CD4-positive, alpha-beta memory T cell (primary cell): ENCODE data around the gene ADGRA3. TPM values are rescaled to one million over a fixed set of nuclear protein-coding genes. Genes with fewer than 3 reads are reported as not detected.

ENCODE experiments used
- CTCF ChIA-PET: fragments of 350-600 bp; sonication (Branson Sonifier 250); formaldehyde crosslinking; loops from one replicate; lab custom pipeline; 2021; ENCODE audit warnings: inconsistent platforms; ENCODE audit not compliant: partially characterized antibody; lab: Charles Lee
- POLR2A ChIA-PET: fragments of 350-600 bp; sonication (Branson Sonifier 250); formaldehyde crosslinking; loops from one replicate; lab custom pipeline; 2021; ENCODE audit not compliant: partially characterized antibody; lab: Charles Lee
- DNase-seq, 5 donors: peaks; one replicate each; pipeline versions ENCODE4 v3.0.0 to v3.0.0-alpha.2; 2020 to 2022; ENCODE audit warnings: mixed read lengths in 1 of 5
- H3K27ac ChIP-seq: one replicate; pipeline ENCODE4 v1.7.0; 2013; ENCODE audit warnings: low read depth, low read length
- H3K27me3 ChIP-seq: 2 replicates; pipeline ENCODE4 v1.7.0; 2013; ENCODE audit warnings: mild to moderate bottlenecking, low read length, moderate library complexity; ENCODE audit not compliant: insufficient read depth
- H3K36me3 ChIP-seq: 2 replicates; pipeline ENCODE4 v1.7.0; 2013; ENCODE audit warnings: mild to moderate bottlenecking, low read length, moderate library complexity; ENCODE audit not compliant: insufficient read depth
- H3K4me1 ChIP-seq: 2 replicates; pipeline ENCODE4 v1.7.0; 2013; ENCODE audit warnings: mild to moderate bottlenecking, low read length, moderate library complexity; ENCODE audit not compliant: insufficient read depth
- H3K4me3 ChIP-seq, 2 donors: one replicate each; pipeline ENCODE4 v1.7.0; 2013; ENCODE audit warnings: low read length in 2 of 2, mild to moderate bottlenecking in 1 of 2
- H3K9me3 ChIP-seq, 2 donors: one replicate each; pipeline ENCODE4 v1.7.0; 2013; ENCODE audit warnings: low read length in 2 of 2, control low read depth in 1 of 2; ENCODE audit not compliant: control insufficient read depth in 1 of 2
- H3K27ac Mint-ChIP-seq, 7 donors: one replicate each; pipeline ENCODE4 v1.8.0; 2020 to 2021; ENCODE audit warnings: mixed read lengths in 7 of 7, mild to moderate bottlenecking in 6 of 7, inconsistent platforms in 3 of 7, moderate library complexity in 3 of 7
- H3K27me3 Mint-ChIP-seq, 2 donors: one replicate each; pipeline ENCODE4 v1.8.0; 2020 to 2021; ENCODE audit warnings: mixed read lengths in 2 of 2
- H3K36me3 Mint-ChIP-seq, 2 donors: one replicate each; pipeline ENCODE4 v1.8.0; 2020 to 2021; ENCODE audit warnings: mixed read lengths in 2 of 2, inconsistent platforms in 1 of 2, mild to moderate bottlenecking in 1 of 2
- H3K4me1 Mint-ChIP-seq, 4 donors: one replicate each; pipeline ENCODE4 v1.8.0; 2020 to 2021; ENCODE audit warnings: mixed read lengths in 4 of 4, mild to moderate bottlenecking in 1 of 4
- H3K4me3 Mint-ChIP-seq, 8 donors: one replicate each; pipeline ENCODE4 v1.8.0; 2020 to 2021; ENCODE audit warnings: mixed read lengths in 8 of 8, mild to moderate bottlenecking in 7 of 8, moderate library complexity in 6 of 8, inconsistent platforms in 3 of 8
- H3K9me3 Mint-ChIP-seq, 8 donors: one replicate each; pipeline ENCODE4 v1.8.0; 2020 to 2021; ENCODE audit warnings: mixed read lengths in 8 of 8, mild to moderate bottlenecking in 5 of 8, inconsistent platforms in 3 of 8, moderate library complexity in 1 of 8
- intact Hi-C: fragments of 100-400 bp; cut with micrococcal nuclease; formaldehyde crosslinking; loops from one replicate; pipeline ENCODE4 v1.15.1; 2023
- polyA plus RNA-seq, 2 donors: library from polyadenylated mRNA; unstranded; fragments of 300-500 nt; fragmentation: Illumina TruSeq; gene quantifications; one replicate each; pipeline ENCODE4 v1.2.3, GENCODE V29; 2021
- total RNA-seq, 2 experiments: library from RNA; stranded (reverse); gene quantifications; one replicate each; pipeline ENCODE4 v1.2.3, GENCODE V29; 2021

Gene ADGRA3
- total and polyA plus RNA-seq, 4 experiments from 2014 or later, result 0.09 to 0.30 (median 0.20) TPM; not detected in 1

DNA sequence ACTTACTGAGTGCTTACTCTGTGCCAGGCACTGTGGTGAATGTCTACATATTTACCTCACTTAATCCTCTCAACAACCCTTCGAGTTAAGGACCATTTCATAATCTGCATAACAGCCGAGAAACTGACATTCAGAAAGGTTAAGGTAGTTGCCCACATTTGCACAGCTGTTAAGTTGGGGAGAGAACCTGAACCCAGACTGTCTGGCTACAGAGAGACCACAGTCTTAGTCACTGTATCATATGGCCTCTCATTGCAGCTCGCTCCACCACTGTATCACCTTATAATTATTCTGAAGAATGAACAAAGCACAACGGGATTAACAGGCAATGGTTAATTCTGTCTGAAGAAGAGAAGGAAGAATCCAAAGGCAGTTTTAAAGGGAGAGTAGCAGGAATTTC, 98.5 kb downstream of the ADGRA3 start:
- Mint-ChIP-seq H3K27ac (no peak overlapping the region), H3K27me3 (no peaks in the 10 kb centered on the region), H3K36me3 (no peaks in the 10 kb centered on the region), H3K4me1 (no peaks in the 10 kb centered on the region), H3K9me3 (peaks cover 0 to 6% (median 2%) of the 10 kb centered on the region in 8 donors), H3K4me3 (no peak overlapping the region)
- ChIA-PET CTCF (interaction anchor here (1.0 to 1.6 kb wide), 2 partner anchors 8 to 274 kb away, joined by 3 read pairs; no protein-coding TSS in a partner anchor), POLR2A (no interaction called here)
- intact Hi-C loops, result no loop called here
- no peak overlapping the region for H3K4me3 ChIP-seq
- H3K4me1 ChIP-seq, result no peaks in the 10 kb centered on the region
- H3K9me3 ChIP-seq, result no peaks in the 10 kb centered on the region
- DNase-seq, result no peak
- H3K27ac ChIP-seq, result no peak overlapping the region
- H3K27me3 ChIP-seq, result no peaks in the 10 kb centered on the region
- H3K36me3 ChIP-seq, result no peaks in the 10 kb centered on the region

DNA sequence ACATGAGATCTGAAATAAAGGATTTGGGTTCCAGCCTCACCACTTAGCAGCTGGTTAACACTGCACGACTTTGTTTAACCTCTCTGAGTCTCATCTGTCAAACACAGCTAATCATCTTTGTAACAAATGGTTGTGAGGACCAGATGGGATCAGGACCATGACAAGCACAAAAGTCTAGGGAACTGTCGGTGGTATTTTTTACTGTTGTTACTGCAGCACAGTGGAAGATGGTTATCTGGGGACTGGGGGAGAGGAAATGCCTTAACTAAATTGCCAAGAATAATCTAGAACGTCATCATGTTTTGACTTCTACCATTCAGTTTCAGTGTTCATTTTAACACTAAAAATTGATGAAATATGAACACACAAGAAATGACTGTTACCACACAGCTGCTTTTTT, 99.5 kb downstream of the ADGRA3 start:
- Mint-ChIP-seq H3K27me3 (no peaks in the 10 kb centered on the region), H3K36me3 (no peaks in the 10 kb centered on the region), H3K4me1 (no peaks in the 10 kb centered on the region), H3K4me3 (no peak overlapping the region), H3K9me3 (peaks cover 0 to 6% (median 2%) of the 10 kb centered on the region in 8 donors), H3K27ac (no peak overlapping the region)
- Histone ChIP-seq H3K27ac (no peak overlapping the region), H3K36me3 (no peaks in the 10 kb centered on the region), H3K4me3 (no peak overlapping the region), H3K4me1 (no peaks in the 10 kb centered on the region), H3K9me3 (no peaks in the 10 kb centered on the region), H3K27me3 (no peaks in the 10 kb centered on the region)
- CTCF ChIA-PET, result interaction anchor here (1.6 kb wide), 1 partner anchor 275 kb away, joined by 3 read pairs; no protein-coding TSS in a partner anchor
- intact Hi-C loops, result no loop called here
- POLR2A ChIA-PET, result no interaction called here
- DNase-seq, result no peak

DNA sequence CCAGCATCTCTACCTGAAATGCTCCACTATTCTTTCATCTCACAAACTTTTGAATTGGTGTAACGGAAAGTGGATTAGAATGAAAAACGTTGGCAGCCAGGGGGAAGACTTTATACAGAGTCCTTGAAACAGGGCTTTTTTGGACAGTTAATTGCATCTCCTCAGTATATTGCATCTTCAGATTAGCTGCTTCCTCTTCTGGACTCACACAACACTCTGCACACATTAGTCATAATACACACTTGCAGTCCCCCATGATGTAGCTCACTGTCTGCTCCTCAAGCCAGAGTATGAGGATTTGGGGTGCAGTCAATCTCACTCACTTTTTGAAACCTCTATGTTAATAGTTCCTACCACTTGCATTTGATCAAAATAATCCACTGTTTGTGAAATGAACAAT, 101.0 kb downstream of the ADGRA3 start:
- no peaks in the 10 kb centered on the region for H3K36me3 ChIP-seq
- no peaks in the 10 kb centered on the region for H3K9me3 ChIP-seq
- Mint-ChIP-seq H3K4me3 (no peak overlapping the region), H3K9me3 (peaks cover 0 to 4% (median under 1%) of the 10 kb centered on the region in 8 donors), H3K4me1 (no peaks in the 10 kb centered on the region), H3K27ac (no peak overlapping the region), H3K36me3 (no peaks in the 10 kb centered on the region), H3K27me3 (no peaks in the 10 kb centered on the region)
- no peaks in the 10 kb centered on the region for H3K4me1 ChIP-seq
- ChIA-PET POLR2A (no interaction called here), CTCF (no interaction called here)
- intact Hi-C loops, result no loop called here
- H3K4me3 ChIP-seq, result no peak overlapping the region
- H3K27ac ChIP-seq, result no peak overlapping the region
- no peak for DNase-seq
- no peaks in the 10 kb centered on the region for H3K27me3 ChIP-seq

DNA sequence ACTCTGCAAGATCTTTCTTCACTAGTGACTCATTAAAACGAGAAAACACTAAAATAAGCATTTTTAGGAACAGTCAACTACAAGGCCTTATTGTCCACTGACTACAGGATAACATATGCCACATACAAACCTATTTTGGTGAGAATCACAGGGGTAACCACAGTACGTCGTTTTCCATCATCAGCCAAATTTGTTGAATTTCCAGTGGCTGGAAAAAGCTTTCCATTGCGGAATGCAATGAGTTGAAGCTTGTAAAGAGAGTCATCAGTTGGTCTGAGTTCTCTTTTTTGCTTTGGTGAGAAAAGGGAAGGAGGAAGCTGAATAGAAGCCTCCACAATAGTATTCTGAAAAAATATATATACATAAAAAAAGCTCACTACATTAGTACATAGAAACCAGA, 102.4 kb downstream of the ADGRA3 start:
- ChIA-PET CTCF (no interaction called here), POLR2A (no interaction called here)
- no peak overlapping the region for H3K4me3 Mint-ChIP-seq
- no peaks in the 10 kb centered on the region for H3K4me1 Mint-ChIP-seq
- no peaks in the 10 kb centered on the region for H3K36me3 Mint-ChIP-seq
- Histone ChIP-seq H3K27ac (no peak overlapping the region), H3K4me3 (no peak overlapping the region), H3K9me3 (no peaks in the 10 kb centered on the region), H3K27me3 (no peaks in the 10 kb centered on the region), H3K4me1 (no peaks in the 10 kb centered on the region), H3K36me3 (no peaks in the 10 kb centered on the region)
- H3K9me3 Mint-ChIP-seq, result peaks cover 0 to 2% (median 0%) of the 10 kb centered on the region in 8 donors
- H3K27me3 Mint-ChIP-seq, result no peaks in the 10 kb centered on the region
- H3K27ac Mint-ChIP-seq, result no peak overlapping the region
- intact Hi-C loops, result no loop called here
- DNase-seq, result no peak

DNA sequence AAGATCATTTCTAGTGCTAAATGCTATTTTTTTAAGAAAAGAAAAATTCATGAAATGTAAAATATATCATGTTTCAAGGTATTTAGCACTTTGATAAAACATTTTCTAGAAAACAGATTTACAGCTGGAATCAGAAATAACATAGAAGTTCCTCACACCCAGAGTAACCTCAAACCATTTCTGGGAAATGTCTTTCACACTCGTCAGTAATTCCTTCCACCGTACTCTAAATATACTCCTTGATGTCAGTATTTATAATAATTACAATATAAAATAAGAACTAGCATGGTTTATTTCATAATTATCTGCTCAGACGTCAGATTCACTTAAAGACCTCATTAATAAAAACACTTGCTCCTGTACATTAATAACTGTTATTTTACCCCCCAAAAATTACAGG, 103.9 kb downstream of the ADGRA3 start:
- no peaks in the 10 kb centered on the region for H3K4me1 ChIP-seq
- Mint-ChIP-seq H3K27me3 (no peaks in the 10 kb centered on the region), H3K36me3 (no peaks in the 10 kb centered on the region), H3K27ac (no peak overlapping the region), H3K4me3 (no peak overlapping the region), H3K9me3 (peaks cover 0 to 4% (median 0%) of the 10 kb centered on the region in 8 donors), H3K4me1 (no peaks in the 10 kb centered on the region)
- POLR2A ChIA-PET, result no interaction called here
- intact Hi-C loops, result no loop called here
- CTCF ChIA-PET, result no interaction called here
- H3K9me3 ChIP-seq, result no peaks in the 10 kb centered on the region
- H3K4me3 ChIP-seq, result no peak overlapping the region
- H3K36me3 ChIP-seq, result no peaks in the 10 kb centered on the region
- no peaks in the 10 kb centered on the region for H3K27me3 ChIP-seq
- no peak for DNase-seq
- no peak overlapping the region for H3K27ac ChIP-seq

DNA sequence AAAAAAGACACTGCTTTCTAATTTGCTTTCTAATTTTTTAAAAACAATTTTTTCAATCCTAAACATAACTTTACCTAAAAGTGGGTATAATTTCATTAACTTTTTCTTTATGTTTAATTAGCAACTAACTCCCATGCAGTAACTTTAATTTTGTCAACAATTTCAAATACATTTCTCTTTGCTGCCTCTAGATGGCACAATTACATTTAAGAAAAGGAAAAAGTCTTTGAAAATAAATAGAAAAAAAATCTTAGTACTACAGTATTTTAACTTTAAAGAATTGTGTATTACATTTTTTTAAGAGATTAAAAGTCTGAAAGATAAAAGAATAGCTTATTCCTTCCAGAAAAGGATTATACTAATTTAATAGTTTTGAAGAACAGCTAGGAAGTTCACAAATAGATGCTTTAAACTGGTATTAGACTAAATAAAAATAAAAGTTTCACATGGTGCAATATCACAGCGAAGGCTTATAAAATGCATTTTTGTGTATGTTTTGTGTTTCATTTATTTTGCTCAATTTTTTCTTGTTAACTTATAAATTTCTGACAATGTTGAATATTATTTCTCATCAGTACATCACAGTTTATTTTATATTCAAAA, 105.1 kb downstream of the ADGRA3 start:
- DNase-seq, result no peak
- Mint-ChIP-seq H3K4me1 (no peaks in the 10 kb centered on the region), H3K36me3 (no peaks in the 10 kb centered on the region), H3K9me3 (peaks cover 0 to 4% (median 0%) of the 10 kb centered on the region in 8 donors), H3K27ac (no peak overlapping the region), H3K27me3 (no peaks in the 10 kb centered on the region), H3K4me3 (no peak overlapping the region)
- H3K27ac ChIP-seq, result no peak overlapping the region
- CTCF ChIA-PET, result interaction anchor here (1.3 to 1.7 kb wide), 3 partner anchors 10 to 35 kb away, joined by 3 to 8 read pairs (median 6); no protein-coding TSS in a partner anchor
- H3K4me1 ChIP-seq, result no peaks in the 10 kb centered on the region
- H3K36me3 ChIP-seq, result no peaks in the 10 kb centered on the region
- H3K27me3 ChIP-seq, result no peaks in the 10 kb centered on the region
- H3K4me3 ChIP-seq, result no peak overlapping the region
- intact Hi-C loops, result no loop called here
- POLR2A ChIA-PET, result no interaction called here
- H3K9me3 ChIP-seq, result no peaks in the 10 kb centered on the region

DNA sequence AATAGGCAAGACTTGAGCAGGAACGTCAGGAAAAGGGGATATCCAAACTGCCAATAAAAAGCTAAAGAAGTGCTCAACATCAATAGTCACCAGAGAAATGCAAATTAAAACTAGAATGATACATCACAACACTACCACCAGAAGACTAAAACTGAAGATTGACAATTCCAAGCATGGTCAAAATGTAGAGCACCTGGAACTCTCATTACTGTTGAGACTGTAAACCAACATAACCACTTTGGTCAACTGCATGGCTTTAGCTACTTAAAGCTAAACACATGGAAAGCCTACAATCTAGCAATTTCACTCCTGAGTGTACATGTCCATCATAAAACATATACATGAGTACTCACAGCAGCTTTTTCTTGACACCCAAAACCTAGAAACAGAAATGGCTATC, 107.4 kb downstream of the ADGRA3 start:
- Histone ChIP-seq H3K9me3 (no peaks in the 10 kb centered on the region), H3K4me1 (no peaks in the 10 kb centered on the region), H3K36me3 (no peaks in the 10 kb centered on the region), H3K27me3 (no peaks in the 10 kb centered on the region), H3K4me3 (no peak overlapping the region), H3K27ac (no peak overlapping the region)
- ChIA-PET CTCF (interaction anchor here (1.5 kb wide), 1 partner anchor 9 kb away, joined by 3 read pairs; no protein-coding TSS in a partner anchor), POLR2A (no interaction called here)
- Mint-ChIP-seq H3K27ac (no peak overlapping the region), H3K4me1 (no peaks in the 10 kb centered on the region), H3K36me3 (no peaks in the 10 kb centered on the region), H3K4me3 (no peak overlapping the region), H3K9me3 (peaks cover 0 to 10% (median 0%) of the 10 kb centered on the region in 8 donors), H3K27me3 (no peaks in the 10 kb centered on the region)
- intact Hi-C loops, result no loop called here
- no peak for DNase-seq
